ELF-1 (cell line): ENCODE data around the gene NPC1L1.
A peak's percentile ranks its signal among the peaks of the same experiment; 100 is the strongest.
"Not testable (repeated sequence)": the region's sequence is repeated elsewhere in the genome, so short reads cannot be mapped to it uniquely, and the experiment has no call there.

Experiments used
- DNase-seq: peaks from one replicate; pipeline ENCODE4 v3.0.0-alpha.2; 2016; ENCODE audit warnings: low read depth, low spot score

Gene NPC1L1

GRCh38 chr7:44506592-44507288 is 34.4 kb downstream of the NPC1L1 start:
- DNase-seq: not testable (repeated sequence)

DNA sequence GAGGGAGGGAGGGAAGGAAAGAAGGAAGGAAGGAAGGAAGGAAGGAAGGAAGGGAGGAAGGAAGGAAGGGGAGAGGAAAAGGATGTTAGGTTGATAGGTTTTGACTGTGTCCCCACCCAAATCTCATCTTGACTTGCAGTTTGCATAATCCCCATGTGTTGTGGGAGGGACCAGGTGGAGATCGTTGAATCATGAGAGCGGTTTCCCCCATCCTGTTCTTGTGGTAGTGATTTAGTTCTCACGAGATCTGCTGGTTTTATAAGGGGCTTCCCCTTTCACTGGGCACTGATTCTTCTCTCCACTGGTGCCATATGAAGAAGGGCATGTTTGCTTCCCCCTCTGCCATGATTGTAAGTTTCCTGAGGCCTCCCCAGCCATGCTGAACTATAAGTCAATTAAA is 35.5 kb downstream of the NPC1L1 start:
- DNase-seq: no peak

GRCh38 chr7:44498230-44498954 is 42.7 kb downstream of the NPC1L1 start:
- no peak for DNase-seq

GRCh38 chr7:44497155-44498027 is 43.7 kb downstream of the NPC1L1 start:
- DNase-seq: no peak

- DNase-seq: no peak
Observed at GRCh38 chr7:44496385-44496784, 44.7 kb downstream of the NPC1L1 start.

DNA sequence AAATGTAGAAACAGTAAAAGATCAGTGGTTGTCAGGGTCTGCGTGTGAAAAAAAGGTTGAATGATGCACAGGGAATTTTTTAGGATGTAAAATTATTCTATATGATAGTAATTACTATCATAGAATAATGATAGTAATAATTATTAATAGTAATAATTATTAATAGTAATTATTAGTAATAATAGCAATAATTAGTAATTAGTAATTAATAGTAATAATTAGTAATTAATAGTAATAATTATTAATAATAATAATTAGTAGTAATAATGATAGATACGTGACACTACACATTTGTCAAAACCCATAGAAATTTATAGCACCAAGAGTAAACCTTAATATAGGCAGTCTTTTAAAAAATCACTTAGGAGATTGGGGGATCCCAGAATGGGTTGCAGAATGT is 46.2 kb downstream of the NPC1L1 start:
- DNase-seq: no peak

- no peak for DNase-seq
Observed at GRCh38 chr7:44491229-44491628, 49.9 kb downstream of the NPC1L1 start.

DNA sequence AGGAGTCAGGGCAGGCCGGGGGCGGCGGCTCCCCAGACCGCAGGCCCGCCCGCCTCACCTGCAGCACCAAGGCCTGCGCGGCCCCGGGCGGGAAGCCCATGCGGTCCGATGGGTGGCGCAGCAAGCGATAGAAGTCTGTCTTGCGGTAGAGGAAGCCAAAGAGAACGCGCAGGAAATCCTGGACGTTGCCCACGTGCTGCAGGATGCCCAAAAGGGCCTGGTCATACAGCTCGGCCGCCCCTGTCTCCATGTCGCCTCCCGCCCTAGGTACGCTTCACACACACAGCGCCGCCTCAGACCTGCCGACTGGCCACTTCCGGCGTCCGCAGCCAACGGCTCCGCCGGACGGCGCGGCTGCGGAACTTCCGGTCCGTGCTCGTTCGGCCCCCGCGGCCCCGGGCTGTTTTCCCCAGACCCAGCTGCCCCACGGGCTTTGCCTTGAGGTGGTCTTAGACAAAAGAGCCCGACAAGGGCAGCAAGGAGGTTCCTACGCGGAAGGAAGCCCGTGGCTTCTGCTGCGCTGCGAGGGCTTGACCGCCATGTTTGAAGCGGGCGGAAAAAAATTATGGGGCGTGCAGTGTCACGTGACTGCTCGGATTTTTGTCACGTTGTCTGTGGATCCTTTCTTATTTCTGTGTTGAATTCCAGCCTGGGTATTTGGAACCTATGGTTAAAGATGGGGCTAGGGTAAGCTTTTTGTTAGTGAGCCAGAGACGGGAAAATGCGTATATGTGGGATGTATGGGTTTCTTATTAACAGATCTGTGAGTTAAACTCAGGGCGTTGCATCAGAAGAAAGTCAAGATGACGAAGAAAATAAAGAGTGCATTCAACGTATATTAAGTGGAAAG is 50.6 kb downstream of the NPC1L1 start, which contains the start of gene NUDCD3:
Gene NUDCD3 (minus strand): TSS at position 308 of the 850 bp plus-strand sequence. CDS start 58 bp downstream, at position 250.
- peak; percentile 95 for DNase-seq

DNA sequence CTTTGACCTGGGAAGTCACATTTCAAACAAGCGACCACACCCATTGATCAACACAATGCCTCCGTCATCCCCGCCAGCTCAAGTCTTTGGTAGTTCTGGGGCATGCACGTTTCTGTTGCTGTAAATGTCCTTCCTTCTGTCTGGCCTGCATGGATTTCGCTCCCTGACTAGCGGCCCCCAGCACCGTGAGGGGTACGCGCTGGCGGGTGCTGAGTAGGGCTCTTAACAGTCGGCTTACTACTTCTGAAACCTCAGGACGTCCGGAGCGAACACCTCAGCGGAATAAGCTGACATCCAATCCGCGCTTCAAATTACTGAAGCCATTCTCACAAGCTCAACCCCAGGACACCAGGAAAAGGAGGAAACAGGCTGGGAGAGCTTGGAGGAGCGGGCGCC is 51.2 kb downstream of the NPC1L1 start:
- no peak for DNase-seq

GRCh38 chr7:44488955-44489354 is 52.2 kb downstream of the NPC1L1 start:
- DNase-seq: no peak

- no peak for DNase-seq
Observed at GRCh38 chr7:44486693-44487092, 54.4 kb downstream of the NPC1L1 start.

GRCh38 chr7:44486001-44486400 is 55.1 kb downstream of the NPC1L1 start:
- DNase-seq: no peak

DNA sequence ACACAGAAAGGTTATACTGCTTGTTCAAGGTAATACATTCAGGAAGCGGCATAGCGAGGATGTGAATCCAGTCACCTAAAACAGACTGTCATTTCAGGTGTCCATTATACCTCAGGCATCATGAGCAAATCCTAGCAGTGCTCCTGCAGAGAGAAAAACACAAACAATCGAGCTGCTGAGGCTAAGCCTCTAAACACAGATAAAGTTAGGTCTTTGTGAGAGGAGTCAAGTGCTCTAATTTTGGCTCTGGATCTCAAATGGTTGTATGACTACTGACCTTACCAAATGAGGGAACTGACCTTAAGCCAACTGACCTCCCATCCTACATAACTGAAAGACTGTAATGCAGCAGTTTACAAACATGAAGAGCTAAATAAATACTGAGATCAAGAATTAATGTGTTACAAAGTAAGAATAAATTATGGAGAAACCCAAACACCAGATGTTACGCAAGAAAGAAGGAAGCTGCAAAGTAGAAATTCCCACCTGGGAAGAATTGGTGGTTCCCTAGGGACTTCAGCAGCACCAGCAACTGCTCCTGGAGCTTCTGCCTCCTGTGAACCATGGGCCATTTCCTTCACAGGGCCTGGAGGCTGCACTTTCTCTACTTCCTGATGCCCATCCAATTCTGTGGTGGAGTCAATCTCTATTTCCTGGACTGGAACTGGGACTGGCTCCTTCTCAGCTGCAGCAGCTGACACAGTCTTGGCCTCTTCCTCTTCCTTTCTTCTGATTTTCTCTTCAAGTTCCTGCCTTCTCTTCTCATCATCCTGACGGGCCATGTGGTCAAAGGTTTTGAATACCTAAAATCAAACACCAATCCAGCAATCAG is 56.4 kb downstream of the NPC1L1 start:
- no peak for DNase-seq

- no peak for DNase-seq
Observed at GRCh38 chr7:44482502-44483485, 58.3 kb downstream of the NPC1L1 start.

- no peak for DNase-seq
Observed at GRCh38 chr7:44477938-44478337, 63.2 kb downstream of the NPC1L1 start.

GRCh38 chr7:44477063-44477830 is 63.9 kb downstream of the NPC1L1 start:
- peak; percentile 91 for DNase-seq

DNA sequence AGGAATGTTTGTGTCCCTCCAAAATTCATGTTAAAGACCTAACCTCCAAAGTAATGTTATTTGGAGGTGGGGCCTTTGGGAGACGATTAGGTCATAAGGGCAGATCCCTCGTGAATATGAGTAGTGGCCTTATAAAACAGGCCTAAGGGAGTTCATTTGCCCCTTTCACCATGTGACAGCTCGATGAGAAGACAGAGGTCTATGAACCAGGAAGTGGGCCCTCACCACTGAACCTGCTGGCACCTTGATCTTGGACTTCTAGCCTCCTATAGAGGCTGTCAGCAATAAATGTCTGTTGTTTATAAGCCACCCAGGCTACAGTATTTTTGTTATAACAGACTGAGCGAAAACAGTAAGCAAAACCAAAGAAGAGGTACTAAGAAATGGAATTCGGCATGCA is 64.8 kb downstream of the NPC1L1 start:
- DNase-seq: no peak

- no peak for DNase-seq
Observed at GRCh38 chr7:44473295-44473694, 67.8 kb downstream of the NPC1L1 start.
